Urinary bladder (tissue), 4 donors: ENCODE measurements around the gene ALX4. TPM values are rescaled to one million over a fixed set of nuclear protein-coding genes. Genes with fewer than 3 reads are reported as not detected.

Source experiments
- DNase-seq: peaks from one replicate; pipeline ENCODE4 v3.0.0-alpha.2; 2015; ENCODE audit errors: extremely low spot score
- H3K27ac ChIP-seq: one replicate; pipeline ENCODE4 v1.5.1; 2013; ENCODE audit warnings: low read depth, mild to moderate bottlenecking, moderate library complexity
- H3K36me3 ChIP-seq: one replicate; pipeline ENCODE4 v1.6.1; 2013; ENCODE audit warnings: mild to moderate bottlenecking, moderate library complexity; ENCODE audit not compliant: insufficient read depth
- H3K4me1 ChIP-seq: one replicate; pipeline ENCODE4 v1.6.1; 2013; ENCODE audit warnings: mild to moderate bottlenecking, moderate library complexity; ENCODE audit not compliant: insufficient read depth
- H3K4me3 ChIP-seq: one replicate; pipeline ENCODE4 v1.5.1; 2013; ENCODE audit warnings: low read depth, low read length
- WGBS: extraction: QIAGEN DNeasy Blood & Tissue Kit; methylation state at CpG from one replicate; pipeline ENCODE4 v1.1.7; 2013; 5-methylcytosine and 5-hydroxymethylcytosine counted together
- polyA plus RNA-seq: library from polyadenylated mRNA; stranded (reverse); fragments of 200-250 nt; gene quantifications from one replicate; pipeline ENCODE4 v1.2.3, GENCODE V29; 2013
- total RNA-seq: library from RNA; depleted of rRNA; stranded (reverse); fragments of >200 nt; gene quantifications from one replicate; pipeline ENCODE4 v1.2.3, GENCODE V29; 2014
- donor health status: healthy with polysubstance abuse.
- donor health status: healthy.

The ALX4 gene
- total and polyA plus RNA-seq, 2 donors, result 0.08 to 1.5 TPM

DNA sequence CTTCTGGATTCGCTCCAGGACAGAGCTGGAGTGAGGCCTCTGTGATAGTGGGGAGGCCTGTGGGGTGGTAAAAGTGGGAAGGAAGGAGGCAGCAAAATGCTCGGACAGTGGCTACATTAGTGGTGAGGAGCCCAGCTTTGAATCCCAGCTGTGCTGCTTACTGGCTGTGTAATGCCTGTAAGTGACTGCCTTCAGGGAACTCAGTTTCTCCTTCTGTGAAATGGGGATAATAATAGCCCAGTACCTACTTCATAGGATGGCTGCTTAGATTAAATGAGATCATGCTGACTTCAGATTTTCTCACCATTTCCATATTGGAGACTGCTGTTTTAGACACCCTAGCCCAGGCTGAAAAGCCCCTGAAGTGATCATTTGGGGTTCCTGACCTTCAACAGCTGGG, 8.4 kb upstream of the ALX4 start:
- Histone ChIP-seq H3K4me1 (no peaks in the 10 kb centered on the region), H3K27ac (no peak overlapping the region)

DNA sequence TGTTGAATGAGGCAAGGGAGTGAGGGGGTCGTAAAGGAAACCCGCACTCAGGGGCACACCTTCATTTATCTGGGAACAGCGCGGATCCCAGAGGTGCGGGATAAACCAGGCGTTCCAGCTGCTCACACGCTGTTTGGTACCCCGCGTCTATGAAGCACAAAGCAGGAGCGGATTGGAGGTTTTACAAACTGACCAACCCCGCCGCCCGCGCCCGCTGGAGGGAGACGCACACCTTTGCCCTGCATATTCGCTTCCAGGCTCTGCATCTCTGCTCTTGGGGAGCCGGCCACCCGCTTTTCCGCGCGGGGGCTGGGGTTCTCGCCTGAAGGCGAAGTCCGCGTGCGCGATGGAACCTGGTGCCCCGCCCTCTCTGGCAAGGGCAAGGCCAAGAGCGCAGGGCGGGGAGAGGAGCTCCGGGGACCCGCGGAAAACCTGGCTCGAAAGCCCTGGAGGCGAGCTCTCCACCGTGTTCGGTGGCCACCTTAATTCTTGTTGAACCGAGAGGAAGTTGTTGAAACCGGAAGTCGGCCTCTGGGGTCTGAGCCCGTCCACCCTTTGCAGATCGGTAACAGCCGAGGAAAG, 6.8 kb upstream of the ALX4 start:
- Histone ChIP-seq H3K4me1 (no peaks in the 10 kb centered on the region), H3K27ac (no peak overlapping the region), H3K4me3 (peak overlapping the region; percentile 2), H3K36me3 (no peaks in the 10 kb centered on the region)
- WGBS, result 2% methylated on average over 44 of the region's 44 CpGs
- no peak for DNase-seq

More for the DNA sequence above, 8.4 kb upstream of the ALX4 start:
- no peak for DNase-seq
- Histone ChIP-seq H3K36me3 (no peaks in the 10 kb centered on the region), H3K4me3 (no peak overlapping the region)
- WGBS, result 33% methylated on average over 2 of the region's 2 CpGs

DNA sequence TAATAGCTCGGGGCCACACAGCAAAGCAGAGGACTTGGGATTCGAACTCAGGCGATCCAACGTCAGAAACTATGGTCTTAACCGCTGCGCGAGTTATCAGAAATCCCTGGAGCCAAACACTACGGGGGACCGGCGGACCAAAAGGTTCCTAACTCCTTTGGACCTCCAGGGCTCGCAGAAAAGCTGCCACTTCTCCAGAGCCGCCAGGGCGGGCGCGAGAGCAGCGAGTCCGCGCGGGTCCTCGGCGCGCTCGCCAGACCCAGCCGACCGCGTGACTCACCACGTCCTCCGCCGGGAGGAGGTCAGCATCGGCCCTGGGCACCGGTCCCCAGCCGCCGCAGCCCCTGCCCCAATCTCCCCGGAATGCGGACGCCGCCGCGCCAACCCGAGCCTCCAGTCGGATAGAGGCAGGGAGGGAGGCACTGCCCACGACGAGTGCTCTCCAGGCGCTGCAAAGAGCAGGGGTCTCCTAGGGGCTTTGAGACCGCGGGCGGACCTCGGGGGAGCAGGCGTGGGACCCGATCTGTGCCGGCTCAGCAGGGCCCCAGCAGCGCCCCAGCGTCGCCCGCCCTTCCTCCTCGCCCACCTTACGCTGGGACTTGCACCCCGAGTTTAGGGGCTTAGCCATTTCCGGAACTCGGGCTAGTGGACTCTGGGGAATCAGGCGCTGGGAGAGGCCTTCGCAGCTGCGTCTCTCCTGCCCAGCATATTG, 6.2 kb upstream of the ALX4 start:
- Histone ChIP-seq H3K36me3 (no peaks in the 10 kb centered on the region), H3K4me1 (no peaks in the 10 kb centered on the region), H3K27ac (no peak overlapping the region), H3K4me3 (no peak overlapping the region)
- no peak for DNase-seq
- WGBS, result 1% methylated on average over 63 of the region's 63 CpGs

GRCh38 chr11:44314733-44315132, 4.8 kb upstream of the ALX4 start:
- no peak overlapping the region for H3K27ac ChIP-seq
- 22% methylated on average over 2 of the region's 2 CpGs for WGBS
- H3K4me1 ChIP-seq, result no peaks in the 10 kb centered on the region
- no peaks in the 10 kb centered on the region for H3K36me3 ChIP-seq
- no peak for DNase-seq
- H3K4me3 ChIP-seq, result no peak overlapping the region

DNA sequence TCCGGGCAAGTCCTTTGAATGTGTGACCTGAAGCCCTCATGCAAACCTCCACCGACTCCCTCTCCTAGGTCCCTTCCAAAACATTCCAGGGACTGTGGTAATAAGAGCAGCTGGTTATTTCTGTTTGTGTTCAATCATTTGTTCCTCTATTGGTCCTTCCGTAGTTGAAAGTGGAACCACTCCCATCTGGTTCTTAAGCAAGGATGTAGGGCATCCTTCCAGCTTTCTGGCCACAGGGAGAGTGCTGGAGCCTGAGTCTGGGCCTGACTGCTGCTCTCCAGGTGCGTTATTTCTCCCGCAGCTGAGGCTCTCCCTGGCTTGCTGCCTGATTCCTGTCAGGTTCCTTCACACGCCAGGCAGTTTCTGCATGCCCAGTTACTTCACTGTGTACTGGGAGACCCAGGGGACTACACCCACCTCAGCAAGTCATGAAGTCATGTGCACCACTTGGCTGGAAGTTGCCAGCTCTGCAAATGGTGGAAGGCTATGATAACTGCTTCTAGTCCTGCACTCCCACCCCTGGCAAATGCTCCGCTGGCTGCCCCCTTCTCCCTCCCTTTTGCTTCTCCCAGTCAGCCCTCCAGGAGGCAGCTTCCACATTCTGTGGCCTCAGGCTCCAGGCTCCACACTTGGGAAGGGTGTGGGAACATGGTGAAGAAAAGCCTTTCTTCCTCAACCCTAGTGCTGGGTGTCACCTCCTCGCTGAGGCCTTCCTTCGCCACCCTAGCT, 4.0 kb upstream of the ALX4 start:
- no peak overlapping the region for H3K4me3 ChIP-seq
- DNase-seq, result no peak
- 24% methylated on average over 9 of the region's 9 CpGs for WGBS

GRCh38 chr11:44312876-44313275, 2.9 kb upstream of the ALX4 start:
- Histone ChIP-seq H3K4me3 (no peak overlapping the region), H3K36me3 (no peaks in the 10 kb centered on the region), H3K27ac (no peak overlapping the region), H3K4me1 (no peaks in the 10 kb centered on the region)
- 44% methylated on average over 4 of the region's 4 CpGs for WGBS
- DNase-seq, result no peak

More for the DNA sequence above, 4.0 kb upstream of the ALX4 start:
- no peaks in the 10 kb centered on the region for H3K4me1 ChIP-seq
- no peaks in the 10 kb centered on the region for H3K36me3 ChIP-seq
- H3K27ac ChIP-seq, result no peak overlapping the region

- no peak for DNase-seq
- no peak overlapping the region for H3K4me3 ChIP-seq
- no peaks in the 10 kb centered on the region for H3K4me1 ChIP-seq
- no peak overlapping the region for H3K27ac ChIP-seq
- WGBS, result 9% methylated on average over 44 of the region's 44 CpGs
- no peaks in the 10 kb centered on the region for H3K36me3 ChIP-seq
Measured at GRCh38 chr11:44311339-44312261, 1.7 kb upstream of the ALX4 start.

- H3K4me1 ChIP-seq, result no peaks in the 10 kb centered on the region
- WGBS, result 4% methylated on average over 49 of the region's 49 CpGs
- DNase-seq, result no peak
- no peak overlapping the region for H3K4me3 ChIP-seq
- H3K27ac ChIP-seq, result no peak overlapping the region
- no peaks in the 10 kb centered on the region for H3K36me3 ChIP-seq
Measured at GRCh38 chr11:44310463-44311272, 729 bp upstream of the ALX4 start.

DNA sequence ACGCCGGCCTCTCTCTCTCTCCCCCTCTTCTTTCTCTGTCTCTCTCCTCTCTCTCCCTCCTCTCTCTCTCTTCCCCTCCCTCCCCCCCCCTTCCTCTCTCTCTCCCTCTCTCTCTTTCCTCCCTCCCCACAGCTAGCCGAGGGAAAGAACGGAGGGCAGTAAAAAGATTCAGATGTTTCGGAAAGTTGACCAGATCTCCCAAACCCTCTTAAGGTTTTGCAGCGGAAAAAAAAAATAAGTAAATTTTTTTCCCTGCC, 195 bp upstream of the ALX4 start:
- no peaks in the 10 kb centered on the region for H3K36me3 ChIP-seq
- no peak for DNase-seq
- 4% methylated on average over 6 of the region's 6 CpGs for WGBS
- H3K27ac ChIP-seq, result no peak overlapping the region
- H3K4me1 ChIP-seq, result no peaks in the 10 kb centered on the region
- H3K4me3 ChIP-seq, result peak overlapping the region; percentile 22

DNA sequence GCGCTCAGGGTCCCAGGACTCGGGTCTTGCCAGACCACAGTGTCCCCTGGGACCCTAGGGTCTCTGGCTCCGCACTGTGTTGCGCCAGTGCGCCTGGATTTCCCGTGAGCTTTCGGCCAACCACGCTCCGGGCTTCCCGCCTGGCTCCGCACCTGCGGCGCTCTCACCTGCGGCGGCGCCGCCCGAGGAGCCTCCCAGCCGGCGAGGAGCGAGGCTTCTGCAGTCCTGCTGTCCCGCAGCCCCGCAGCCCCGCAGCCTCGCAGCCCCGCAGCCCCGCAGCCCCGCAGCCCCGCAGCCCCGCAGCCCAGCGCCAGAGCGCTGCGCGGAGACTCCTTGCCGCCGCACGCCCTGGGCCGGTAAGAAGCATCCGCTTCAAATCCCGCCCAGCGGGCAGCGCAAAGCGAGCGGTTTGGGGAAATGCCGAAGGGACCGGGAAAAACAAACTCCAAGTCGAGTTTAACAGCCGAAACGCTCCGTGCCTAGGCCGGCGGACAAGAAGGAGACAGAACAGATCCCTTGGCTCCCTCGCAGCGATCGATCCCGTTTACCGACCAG, 939 bp downstream of the ALX4 start:
- H3K4me1 ChIP-seq, result no peaks in the 10 kb centered on the region
- H3K36me3 ChIP-seq, result no peaks in the 10 kb centered on the region
- peak overlapping the region; percentile 22 for H3K4me3 ChIP-seq
- no peak for DNase-seq
- no peak overlapping the region for H3K27ac ChIP-seq
- 9% methylated on average over 57 of the region's 57 CpGs for WGBS

DNA sequence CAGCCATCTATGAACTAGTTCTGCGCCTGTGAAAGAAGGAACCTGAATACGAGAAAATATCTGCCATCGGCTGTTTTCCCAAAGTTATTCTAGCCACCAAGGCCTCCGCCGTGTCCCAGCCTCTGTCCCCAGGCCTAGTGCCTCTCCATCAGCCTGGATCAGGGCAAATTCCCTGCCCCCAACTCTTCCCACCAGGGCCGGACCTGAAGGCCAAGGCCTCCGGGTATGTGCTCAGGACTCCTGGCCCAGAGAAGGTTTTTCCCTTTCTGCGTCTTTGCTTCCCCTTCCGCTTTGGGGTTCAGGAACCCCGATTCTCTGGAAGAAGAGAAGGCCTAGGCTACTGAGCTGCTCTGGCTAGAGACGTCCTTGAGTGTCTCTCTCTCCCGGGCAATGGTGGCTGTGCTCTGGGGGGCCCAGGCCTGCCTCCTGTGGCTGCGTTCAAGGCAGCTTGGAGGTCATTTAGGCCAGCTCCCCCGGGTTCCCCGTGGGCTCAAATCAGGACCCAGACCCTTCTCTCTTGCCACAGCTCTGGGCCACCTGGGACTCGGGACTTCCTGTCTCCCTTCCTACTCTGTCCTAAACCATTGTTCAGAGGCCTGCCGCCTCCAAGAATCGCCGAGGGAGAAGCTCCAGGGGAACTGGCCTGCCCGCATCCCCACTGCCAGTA, 1.6 kb downstream of the ALX4 start:
- Histone ChIP-seq H3K36me3 (no peaks in the 10 kb centered on the region), H3K4me3 (no peak overlapping the region), H3K27ac (no peak overlapping the region), H3K4me1 (no peaks in the 10 kb centered on the region)
- no peak for DNase-seq
- WGBS, result 75% methylated on average over 20 of the region's 20 CpGs

- no peak for DNase-seq
- no peak overlapping the region for H3K27ac ChIP-seq
- 93% methylated on average over 10 of the region's 10 CpGs for WGBS
- no peaks in the 10 kb centered on the region for H3K4me1 ChIP-seq
- no peaks in the 10 kb centered on the region for H3K36me3 ChIP-seq
- no peak overlapping the region for H3K4me3 ChIP-seq
Measured at GRCh38 chr11:44307340-44308099, 2.4 kb downstream of the ALX4 start.
